HG03060 (cell line): ENCODE results near the gene XBP1.
"Not testable (repeated sequence)": the region's sequence is repeated elsewhere in the genome, so short reads cannot be mapped to it uniquely, and the experiment has no call there.

Source experiments
- ATAC-seq: cut with Tn5 transposase; IDR thresholded peaks from one replicate; pipeline ENCODE4 v1.9.1; 2021; ENCODE audit warnings: low read depth, moderate number of reproducible peaks; ENCODE audit not compliant: unreplicated experiment

XBP1 gene

DNA sequence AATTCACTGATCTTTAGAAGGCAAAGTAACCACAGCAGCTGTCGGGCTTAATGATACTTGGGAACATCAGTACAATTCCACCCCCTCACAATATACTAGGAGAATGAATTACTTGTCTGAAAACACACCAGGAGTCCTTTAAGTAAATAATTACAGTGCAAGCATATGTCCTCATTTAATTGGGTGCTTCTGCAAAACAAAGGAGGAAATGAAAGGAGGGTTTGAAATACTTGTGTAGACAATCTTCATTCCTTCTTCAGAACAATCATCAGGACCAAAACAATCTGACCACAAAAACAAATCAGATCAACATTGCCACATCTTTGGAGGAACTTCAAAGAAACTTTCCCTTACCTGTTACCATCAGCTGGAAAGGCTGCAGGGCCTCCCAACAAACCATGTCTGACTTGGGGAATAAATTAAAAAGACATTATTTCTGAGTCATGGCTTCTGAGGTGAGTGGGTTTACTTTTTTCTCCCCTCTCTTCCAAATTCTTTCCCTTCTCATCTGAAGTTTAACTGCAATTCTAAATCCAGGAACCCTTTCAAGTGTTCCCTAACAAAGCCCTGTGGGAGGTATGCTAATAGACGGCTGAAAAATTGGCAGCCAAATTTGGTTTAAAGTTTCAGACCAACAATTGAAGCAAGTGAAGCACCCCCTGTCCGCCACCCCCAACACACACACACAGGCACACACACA is 40.4 kb downstream of the XBP1 start:
- no peak for ATAC-seq

DNA sequence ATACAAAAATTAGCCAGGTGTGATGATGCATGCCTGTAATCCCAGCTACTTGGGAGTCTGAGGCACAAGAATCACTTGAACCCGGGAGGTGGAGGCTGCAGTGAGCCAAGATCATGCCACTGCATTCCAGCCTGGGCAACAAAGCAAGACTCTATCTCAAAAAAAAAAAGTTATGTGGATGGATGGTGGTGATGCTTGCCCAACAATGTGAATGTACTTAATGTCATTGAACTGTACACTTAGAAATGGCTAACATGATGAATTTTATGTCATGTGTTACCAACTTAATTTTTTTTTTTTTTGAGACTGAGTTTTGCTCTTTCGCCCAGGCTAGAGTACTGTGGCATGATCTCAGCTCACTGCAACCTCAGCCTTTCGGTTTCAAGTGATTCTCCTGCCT is 45.9 kb downstream of the XBP1 start:
- ATAC-seq, result not testable (repeated sequence)

DNA sequence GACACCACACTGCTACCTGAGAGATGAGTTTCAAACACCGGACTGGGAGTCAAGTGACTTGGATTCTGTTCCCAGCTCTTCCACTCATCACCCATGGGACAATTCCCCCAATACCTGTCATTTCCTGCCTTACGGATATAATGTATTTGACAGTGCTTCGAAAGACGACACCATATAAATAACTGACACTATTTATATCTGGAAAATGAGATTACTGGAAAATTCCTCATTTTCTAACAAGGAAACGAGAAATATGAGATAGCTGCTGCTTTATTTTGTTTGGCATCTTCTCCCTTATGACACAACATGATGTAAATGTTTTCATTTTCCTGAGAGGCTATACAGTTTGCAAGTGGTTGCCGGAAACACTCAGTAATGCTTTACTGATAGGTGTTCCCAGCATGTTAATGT is 49.9 kb downstream of the XBP1 start:
- no peak for ATAC-seq
